ENCODE results near the gene TDP2.
"Not testable (repeated sequence)": the region's sequence is repeated elsewhere in the genome, so short reads cannot be mapped to it uniquely, and the experiment has no call there.

Gene TDP2

GRCh38 chr6:24678792-24679352, 12.2 kb upstream of the TDP2 start:
- DNase-seq: not testable (repeated sequence)

GRCh38 chr6:24673625-24674024, 6.9 kb upstream of the TDP2 start:
- DNase-seq: no peak

GRCh38 chr6:24672620-24673182, 6.0 kb upstream of the TDP2 start:
- no peak for DNase-seq

GRCh38 chr6:24671077-24671476, 4.4 kb upstream of the TDP2 start:
- not testable (repeated sequence) for DNase-seq

- DNase-seq: not testable (repeated sequence)
Observed at GRCh38 chr6:24670492-24670891, 3.8 kb upstream of the TDP2 start.

GRCh38 chr6:24668997-24669361, 2.3 kb upstream of the TDP2 start:
- DNase-seq: no peak

GRCh38 chr6:24668066-24668996, 1.6 kb upstream of the TDP2 start:
- not testable (repeated sequence) for DNase-seq

- DNase-seq: no peak
Observed at GRCh38 chr6:24667378-24667803, 692 bp upstream of the TDP2 start.

GRCh38 chr6:24666097-24666640, 530 bp downstream of the TDP2 start:
- peak; percentile 45 for DNase-seq

- no peak for DNase-seq
Observed at GRCh38 chr6:24664046-24664987, 2.4 kb downstream of the TDP2 start.

GRCh38 chr6:24663189-24663588, 3.5 kb downstream of the TDP2 start:
- DNase-seq: no peak

GRCh38 chr6:24662236-24662635, 4.5 kb downstream of the TDP2 start:
- no peak for DNase-seq

- not testable (repeated sequence) for DNase-seq
Observed at GRCh38 chr6:24661759-24662158, 4.9 kb downstream of the TDP2 start.

- DNase-seq: no peak
Observed at GRCh38 chr6:24660105-24660504, 6.6 kb downstream of the TDP2 start.

GRCh38 chr6:24659561-24659960, 7.1 kb downstream of the TDP2 start:
- DNase-seq: no peak

GRCh38 chr6:24658573-24659560, 7.8 kb downstream of the TDP2 start:
- no peak for DNase-seq

GRCh38 chr6:24655215-24655614, 11.5 kb downstream of the TDP2 start:
- DNase-seq: no peak

GRCh38 chr6:24650365-24650764, 16.3 kb downstream of the TDP2 start:
- DNase-seq: no peak

- DNase-seq: no peak
Observed at GRCh38 chr6:24649691-24650090, 17.0 kb downstream of the TDP2 start.

GRCh38 chr6:24648276-24648675, 18.4 kb downstream of the TDP2 start:
- DNase-seq: no peak

GRCh38 chr6:24646771-24647170, 19.9 kb downstream of the TDP2 start:
- no peak for DNase-seq
